Iris pigment epithelial cell (primary cell): ENCODE results near the gene RABGAP1L.
A peak's percentile ranks its signal among the peaks of the same experiment; 100 is the strongest.
"Not testable (repeated sequence)": the region's sequence is repeated elsewhere in the genome, so short reads cannot be mapped to it uniquely, and the experiment has no call there.

Experiments used
- DNase-seq: peaks from one replicate; pipeline ENCODE4 v3.0.0-alpha.2; 2011; ENCODE audit warnings: low read depth

Gene RABGAP1L

GRCh38 chr1:174159252-174160108, at the start of gene RABGAP1L:
TSS of gene RABGAP1L (plus strand) at chr1:174159520.
- peak; percentile 96 for DNase-seq

GRCh38 chr1:174110053-174110452, 49.3 kb upstream of the RABGAP1L start:
- no peak for DNase-seq

- DNase-seq, result no peak
These were observed 46.7 kb upstream of the RABGAP1L start for GRCh38 chr1:174112489-174113162.

- no peak for DNase-seq
These were observed 45.2 kb upstream of the RABGAP1L start for GRCh38 chr1:174114106-174114505.

GRCh38 chr1:174114788-174115448, 44.4 kb upstream of the RABGAP1L start:
- peak; percentile 64 for DNase-seq

DNA sequence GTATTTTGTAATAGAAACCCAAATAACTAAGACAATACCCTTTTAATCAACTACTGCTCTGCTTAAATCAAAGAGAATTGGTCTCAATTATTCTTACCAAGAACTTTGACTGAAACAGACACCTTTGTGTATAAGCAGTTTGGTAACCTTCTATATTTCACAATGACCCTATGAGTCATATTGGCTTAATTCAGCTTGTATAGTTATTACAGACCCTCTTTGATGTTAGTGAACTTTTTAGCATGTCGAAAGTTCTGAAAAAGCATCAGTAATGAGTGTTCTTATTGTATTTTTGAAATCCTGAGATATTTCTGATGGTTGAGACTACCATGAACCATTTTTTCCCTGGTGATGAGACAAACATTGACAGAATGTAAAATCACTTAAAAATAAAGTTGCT, 43.3 kb upstream of the RABGAP1L start:
- peak; percentile 60 for DNase-seq

DNA sequence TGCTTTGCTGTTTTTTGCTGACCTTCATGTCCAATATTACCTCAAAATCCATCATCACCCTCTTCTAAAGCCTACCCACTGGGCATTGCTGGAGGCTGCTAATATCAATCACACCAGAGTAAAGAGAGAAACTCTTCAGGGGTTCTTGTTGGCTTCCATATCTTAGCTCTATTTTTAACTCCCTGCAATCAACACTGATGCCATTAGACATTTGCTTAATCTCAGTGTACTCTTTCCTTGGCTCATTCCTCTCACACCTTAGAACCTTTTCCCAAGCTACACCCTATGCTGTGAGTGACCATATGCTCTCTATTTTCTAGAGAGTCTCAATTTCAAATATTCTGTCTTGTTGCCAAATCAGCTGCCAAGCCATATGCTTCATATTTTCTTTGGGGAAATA, 40.6 kb upstream of the RABGAP1L start:
- no peak for DNase-seq

- DNase-seq, result not testable (repeated sequence)
These were observed 37.0 kb upstream of the RABGAP1L start for GRCh38 chr1:174122318-174122717.

DNA sequence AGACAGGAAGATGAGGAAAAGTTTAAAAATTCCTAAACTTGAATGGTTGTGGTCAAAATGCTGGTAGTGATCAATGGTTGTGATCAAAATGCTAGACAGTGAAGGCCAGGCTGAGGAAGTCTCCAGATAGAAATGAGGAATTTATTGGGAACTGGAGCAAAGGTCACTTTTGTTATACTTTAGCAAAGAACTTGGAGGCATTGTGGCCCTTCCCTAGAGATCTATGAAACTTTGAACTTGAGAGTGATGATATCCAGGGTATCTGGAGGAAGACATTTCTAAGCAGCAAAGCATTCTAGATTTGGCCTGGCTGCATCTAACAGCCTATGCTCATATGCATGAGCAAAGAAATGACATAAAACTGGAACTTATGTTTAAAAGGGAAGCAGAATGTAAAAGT, 35.5 kb upstream of the RABGAP1L start:
- no peak for DNase-seq

DNA sequence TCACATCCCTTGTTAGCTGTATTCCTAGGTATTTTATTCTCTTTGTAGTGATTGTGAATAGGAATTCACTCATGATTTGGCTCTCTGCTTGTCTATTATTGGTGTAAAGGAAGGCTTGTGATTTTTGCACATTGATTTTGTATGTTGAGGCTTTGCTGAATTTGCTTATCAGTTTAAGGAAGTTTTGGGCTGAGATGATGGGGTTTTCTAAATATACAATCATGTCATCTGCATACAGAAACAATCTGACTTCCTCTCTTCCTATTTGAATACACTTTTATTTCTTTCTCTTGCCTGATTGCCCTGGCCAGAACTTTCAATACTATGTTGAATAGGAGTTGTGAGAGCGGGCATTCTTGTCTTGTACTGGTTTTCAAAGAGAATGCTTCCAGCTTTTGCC, 32.1 kb upstream of the RABGAP1L start:
- DNase-seq, result not testable (repeated sequence)

DNA sequence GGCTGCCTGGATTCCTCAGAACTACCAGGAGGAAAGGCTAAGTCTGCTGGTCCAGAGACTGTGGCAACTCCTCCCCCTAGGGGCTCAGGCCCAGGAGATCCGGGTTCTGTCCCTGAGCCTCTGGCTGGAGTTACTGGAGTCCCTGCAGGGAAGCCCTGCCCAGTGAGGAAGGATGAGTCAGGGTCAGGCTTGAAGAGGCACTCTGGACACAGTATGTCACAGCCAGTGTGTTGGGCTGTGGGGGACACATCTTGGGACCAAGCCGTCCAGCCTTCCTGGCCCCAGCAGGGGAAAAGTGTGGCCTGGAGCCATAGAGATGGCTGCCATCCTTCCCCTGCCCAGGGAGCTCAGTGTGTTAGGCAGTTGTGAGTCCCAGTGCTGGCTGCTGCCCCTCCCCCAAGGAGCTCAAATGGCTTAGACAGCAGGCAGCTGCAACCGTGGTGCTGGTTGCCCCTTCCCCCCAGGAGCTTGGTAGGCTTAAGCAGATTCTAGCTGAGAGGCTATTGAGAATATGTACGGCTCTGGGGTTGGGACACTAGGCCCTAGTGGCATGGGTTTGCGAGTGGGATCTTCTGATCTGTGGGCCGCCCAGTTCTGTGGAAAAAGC, 28.2 kb upstream of the RABGAP1L start:
- DNase-seq, result no peak

DNA sequence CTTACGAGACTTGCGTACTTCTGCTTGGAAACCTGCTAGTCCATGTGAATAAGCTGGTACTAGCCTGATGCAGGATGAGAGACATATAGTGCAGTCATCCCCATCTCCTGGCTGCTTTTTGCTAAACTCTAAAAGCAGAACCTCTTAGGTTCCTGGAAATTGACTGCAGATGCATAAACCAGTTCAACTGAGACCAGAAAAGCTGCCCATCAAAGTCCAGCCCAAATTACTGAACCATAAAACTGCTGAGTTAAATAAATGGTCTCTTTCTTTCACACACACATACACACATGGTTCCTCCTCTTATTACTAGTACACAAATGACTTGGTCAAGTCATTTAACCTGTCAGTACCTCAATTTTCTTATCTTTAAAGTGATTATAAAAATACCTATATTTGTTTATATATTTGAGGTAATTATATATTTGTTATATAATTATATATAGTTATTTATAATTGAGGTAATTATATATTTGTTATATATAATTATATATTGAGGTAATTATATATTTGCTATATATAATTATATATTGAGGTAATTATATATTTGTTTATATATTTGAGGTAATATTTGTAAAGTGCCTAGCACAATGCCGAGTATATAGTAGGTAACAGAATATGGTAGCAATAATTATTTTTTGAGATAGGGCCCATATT, 25.2 kb upstream of the RABGAP1L start:
- DNase-seq, result no peak

DNA sequence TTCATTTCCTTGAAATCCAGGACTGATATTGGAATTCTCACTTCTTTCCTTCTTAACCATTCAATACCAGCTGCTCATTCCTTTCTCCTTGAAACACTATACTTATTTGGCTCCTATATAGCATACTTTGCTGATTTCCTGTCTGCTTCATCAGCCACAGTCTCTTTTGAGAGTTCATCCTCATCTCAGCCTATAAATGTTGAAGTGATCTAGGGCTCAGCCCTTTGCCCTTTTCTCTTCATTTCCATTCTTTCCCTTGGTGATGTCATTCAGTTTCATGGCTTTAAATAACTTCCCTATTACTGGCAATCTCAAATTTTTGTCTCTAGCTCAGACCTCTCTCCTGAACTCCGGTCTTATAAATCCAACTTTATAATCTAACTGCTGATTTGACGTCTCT, 24.1 kb upstream of the RABGAP1L start:
- no peak for DNase-seq

GRCh38 chr1:174136714-174137113, 22.6 kb upstream of the RABGAP1L start:
- no peak for DNase-seq

DNA sequence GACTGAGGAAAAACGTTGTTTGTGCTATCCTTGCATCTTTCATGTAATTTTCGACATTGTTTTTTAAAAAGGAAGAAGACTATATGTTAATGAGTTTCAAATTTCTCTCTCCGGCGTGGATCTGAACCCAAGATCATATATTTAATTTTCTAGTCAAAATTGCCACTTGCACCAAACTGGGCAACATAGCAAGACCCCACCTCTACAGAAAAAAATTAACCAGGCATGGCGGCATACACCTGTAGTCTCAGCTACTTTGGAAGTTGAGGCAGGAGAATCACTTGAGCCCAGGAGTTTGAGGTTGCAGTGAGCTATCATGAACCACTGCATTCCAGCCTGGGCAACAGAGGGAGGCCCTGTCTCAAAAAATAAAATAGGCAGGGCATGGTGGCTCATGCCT, 16.5 kb upstream of the RABGAP1L start:
- DNase-seq, result no peak

GRCh38 chr1:174143727-174144396, 15.5 kb upstream of the RABGAP1L start:
- DNase-seq, result not testable (repeated sequence)

- not testable (repeated sequence) for DNase-seq
These were observed 14.9 kb upstream of the RABGAP1L start for GRCh38 chr1:174144397-174144783.

GRCh38 chr1:174149216-174149615, 10.1 kb upstream of the RABGAP1L start:
- no peak for DNase-seq

- DNase-seq, result no peak
These were observed 8.8 kb upstream of the RABGAP1L start for GRCh38 chr1:174150499-174150898.

- no peak for DNase-seq
These were observed 6.9 kb upstream of the RABGAP1L start for GRCh38 chr1:174152427-174152826.

- peak; percentile 71 for DNase-seq
These were observed 6.1 kb upstream of the RABGAP1L start for GRCh38 chr1:174153085-174153824.
